B cell (primary cell): ENCODE measurements around the gene LITAF.

Experiments used
- CTCF ChIP-seq: fragments of 200-600 bp; IDR thresholded peaks from one replicate; pipeline ENCODE4 v1.8.0; 2022; ENCODE audit warnings: antibody characterized with exemption, mild to moderate bottlenecking
- EZH2 ChIP-seq: IDR thresholded peaks from 2 replicates; pipeline ENCODE4 v1.6.1; 2012; ENCODE audit warnings: borderline replicate concordance, low read depth, mild to moderate bottlenecking, moderate library complexity, low read length; ENCODE audit not compliant: insufficient read depth, poor library complexity, severe bottlenecking

- no peak for TF ChIP-seq CTCF
- TF ChIP-seq EZH2 = no peak
Observed at GRCh38 chr16:11497851-11498289, 88.8 kb downstream of the LITAF start.
